DMS53 treated with DMSO at 0.1 percent for 48 hours (cell line): ENCODE results near the gene AFAP1.

Source experiments
- DNase-seq: peaks from one replicate; lab custom pipeline; 2025; ENCODE audit not compliant: unreplicated experiment; lab: John Stamatoyannopoulos, UW

The AFAP1 gene

GRCh38 chr4:7761720-7762119 lies 177.9 kb downstream of the AFAP1 start:
- DNase-seq: no peak

- DNase-seq: no peak
Measured at GRCh38 chr4:7761312-7761711, 178.3 kb downstream of the AFAP1 start.

DNA sequence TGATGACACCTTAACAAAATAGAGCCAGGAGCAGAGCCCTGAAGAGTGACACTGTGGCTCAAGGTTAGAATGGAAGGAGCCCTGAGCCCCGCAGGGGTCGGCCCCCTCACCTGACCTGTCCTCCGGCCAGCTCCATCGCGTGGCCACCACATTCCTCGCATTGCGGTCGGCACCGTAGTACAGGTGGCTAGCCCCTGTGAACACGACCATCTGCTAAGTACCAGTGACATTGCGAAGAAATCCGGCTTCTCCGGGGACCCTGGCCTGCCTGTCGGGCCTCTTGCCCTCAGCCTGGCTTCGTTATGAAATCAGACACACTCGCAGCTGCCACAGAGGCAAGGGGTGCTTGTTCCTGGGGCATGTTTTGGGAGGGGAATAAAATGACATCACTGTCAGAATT lies 179.0 kb downstream of the AFAP1 start:
- no peak for DNase-seq

GRCh38 chr4:7760228-7760627 lies 179.4 kb downstream of the AFAP1 start:
- no peak for DNase-seq

GRCh38 chr4:7759635-7760034 lies 180.0 kb downstream of the AFAP1 start:
- DNase-seq: no peak

DNA sequence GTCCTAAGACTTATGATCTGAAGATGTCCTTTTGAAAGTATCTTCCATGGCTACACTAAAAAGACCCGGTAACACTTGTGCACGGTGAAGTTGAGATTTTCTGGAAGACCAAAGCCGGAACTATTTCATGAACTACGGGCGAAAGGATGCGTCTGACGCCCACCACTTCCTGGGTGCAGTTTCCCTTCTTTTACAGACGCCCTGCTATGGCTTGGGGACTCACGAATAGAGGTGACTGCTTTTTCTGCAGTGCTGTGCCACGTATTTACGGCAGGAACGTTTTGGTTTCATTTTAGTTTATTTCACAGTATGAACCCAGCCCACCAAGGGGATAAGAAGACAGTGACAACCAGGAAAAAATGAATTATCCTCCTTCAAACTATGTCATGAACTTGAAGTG lies 180.4 kb downstream of the AFAP1 start:
- DNase-seq: no peak

GRCh38 chr4:7758476-7758875 lies 181.2 kb downstream of the AFAP1 start:
- DNase-seq: no peak

DNA sequence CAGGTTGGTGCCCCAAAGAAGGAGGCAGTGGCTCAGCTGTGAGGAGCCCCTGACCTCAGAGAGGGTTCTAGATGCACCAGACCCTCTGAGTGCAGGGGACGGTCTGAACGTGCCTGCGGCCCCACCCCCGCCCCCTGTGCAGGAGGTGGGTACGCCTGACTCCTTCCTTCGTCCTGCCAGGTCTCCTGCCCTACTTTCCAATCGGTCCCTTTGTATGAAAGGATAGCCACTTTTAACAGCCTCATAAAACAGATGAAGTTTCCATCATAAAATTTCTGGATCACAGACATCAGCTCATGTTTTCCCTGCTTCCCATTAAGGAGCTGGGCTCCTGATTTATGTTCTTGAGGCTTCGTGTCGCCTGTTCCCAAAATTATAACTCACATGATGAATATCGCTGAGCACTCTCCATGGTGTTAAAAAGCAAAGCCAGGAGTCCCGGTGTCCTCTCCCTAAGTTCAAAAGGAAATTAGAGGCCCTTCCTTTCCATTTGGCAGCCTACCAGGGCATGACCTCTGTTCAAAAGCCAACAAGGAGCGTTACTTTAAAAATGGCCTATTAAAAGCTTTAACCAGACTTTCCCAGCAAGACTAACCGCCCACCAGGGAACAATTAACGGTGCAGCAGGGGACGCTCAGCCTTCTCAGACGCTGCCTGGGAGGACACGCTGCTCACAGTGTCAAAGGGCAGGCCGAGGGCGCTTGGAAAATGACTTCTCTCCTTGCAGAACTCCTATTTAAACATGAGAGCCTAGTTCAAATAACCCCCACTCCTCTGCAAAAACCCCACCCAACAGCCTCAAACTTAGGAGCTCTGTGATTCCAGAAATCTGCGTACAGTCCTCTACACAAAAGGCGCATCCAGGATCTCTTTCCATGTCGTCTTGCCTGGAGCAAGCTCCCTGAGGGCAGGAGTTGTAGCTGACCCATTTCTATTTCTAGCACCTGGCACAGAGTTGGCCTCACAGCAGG lies 181.9 kb downstream of the AFAP1 start:
- DNase-seq: no peak

GRCh38 chr4:7756561-7757355 lies 182.9 kb downstream of the AFAP1 start:
- no peak for DNase-seq

- no peak for DNase-seq
Measured at GRCh38 chr4:7756071-7756470, 183.6 kb downstream of the AFAP1 start.

DNA sequence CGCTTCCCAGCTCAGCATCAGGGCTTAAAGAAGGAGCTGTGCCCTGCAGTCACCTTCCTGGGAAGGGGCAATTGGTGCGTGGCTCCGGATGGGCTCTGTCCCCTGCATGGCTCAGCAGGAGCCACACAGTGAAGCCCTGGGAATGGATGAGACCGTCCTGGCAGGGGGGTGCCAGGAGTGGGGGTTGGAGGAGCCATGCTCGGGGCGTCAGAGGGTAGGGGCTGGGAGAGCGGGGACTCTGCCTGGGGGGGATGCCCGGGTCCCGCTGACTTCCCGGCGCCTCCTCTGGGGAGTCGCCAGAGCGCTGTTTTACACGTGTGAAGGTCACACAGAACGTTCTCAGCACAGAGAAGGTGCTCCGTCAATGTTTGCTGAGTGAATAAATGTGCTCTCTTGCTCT lies 184.1 kb downstream of the AFAP1 start:
- no peak for DNase-seq

GRCh38 chr4:7754565-7755262 lies 184.9 kb downstream of the AFAP1 start:
- DNase-seq: no peak

DNA sequence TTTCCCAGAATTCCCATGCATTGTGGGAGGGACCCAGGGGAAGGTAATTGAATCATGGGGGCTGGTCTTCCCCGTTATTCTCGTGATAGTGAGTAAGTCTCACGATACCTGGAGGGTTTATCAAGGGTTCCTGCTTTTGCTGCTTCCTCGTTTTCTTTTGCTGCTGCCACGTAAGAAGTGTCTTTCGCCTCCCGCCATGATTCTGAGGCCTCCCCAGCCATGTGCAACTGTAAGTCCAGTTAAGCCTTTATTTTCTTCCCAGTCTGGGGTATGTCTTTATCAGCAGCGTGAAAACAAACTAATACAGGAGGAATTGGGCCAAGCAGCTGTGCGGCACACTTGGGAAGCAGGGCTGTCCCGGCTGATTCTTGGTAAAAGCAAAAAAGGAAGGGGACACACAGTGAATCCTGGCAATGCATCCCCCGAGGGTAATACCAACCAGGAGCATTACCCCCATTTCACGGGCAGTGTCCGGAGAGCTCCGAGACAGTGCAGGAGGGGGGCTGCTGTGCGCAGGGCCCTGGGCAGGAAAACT lies 185.7 kb downstream of the AFAP1 start:
- peak; percentile 34 for DNase-seq

- DNase-seq: no peak
Measured at GRCh38 chr4:7753271-7753670, 186.4 kb downstream of the AFAP1 start.

DNA sequence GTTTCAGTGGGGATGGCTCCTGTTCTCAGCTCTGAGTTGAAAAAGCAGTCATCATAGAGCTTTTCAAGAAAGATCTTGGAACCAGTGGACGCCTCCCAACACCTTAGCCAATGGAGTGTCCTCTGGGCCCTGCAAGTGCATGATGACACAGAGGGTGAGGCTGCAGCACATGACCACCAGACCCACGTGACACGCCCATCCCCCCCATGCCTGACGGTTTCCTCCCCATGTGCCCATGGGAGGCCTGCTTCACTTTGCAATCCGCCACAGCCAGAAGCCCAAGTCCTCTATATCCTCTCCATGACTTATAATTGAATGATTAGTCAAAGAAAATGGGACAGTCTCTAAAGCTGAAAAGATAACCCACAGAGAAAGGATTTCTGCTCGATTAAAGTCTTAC lies 187.0 kb downstream of the AFAP1 start:
- DNase-seq: no peak

DNA sequence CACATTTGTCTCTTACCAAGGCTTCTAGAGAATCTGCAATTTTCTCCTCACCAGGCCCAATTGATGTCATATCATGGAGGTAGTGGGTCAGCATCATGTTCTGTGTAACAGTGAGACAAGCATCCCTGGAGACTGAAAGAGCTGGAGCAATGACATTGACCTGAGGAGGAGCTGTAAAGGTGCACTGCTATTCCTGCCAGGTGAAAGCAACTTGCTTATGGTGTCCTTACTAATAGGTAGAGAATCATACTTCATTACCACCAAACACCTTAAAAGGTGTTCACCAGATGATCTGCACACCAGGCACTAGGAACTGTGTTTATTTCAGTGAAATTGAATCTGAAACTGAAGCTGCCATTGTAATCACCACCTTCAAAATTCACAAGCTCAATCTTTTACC lies 188.7 kb downstream of the AFAP1 start:
- no peak for DNase-seq

DNA sequence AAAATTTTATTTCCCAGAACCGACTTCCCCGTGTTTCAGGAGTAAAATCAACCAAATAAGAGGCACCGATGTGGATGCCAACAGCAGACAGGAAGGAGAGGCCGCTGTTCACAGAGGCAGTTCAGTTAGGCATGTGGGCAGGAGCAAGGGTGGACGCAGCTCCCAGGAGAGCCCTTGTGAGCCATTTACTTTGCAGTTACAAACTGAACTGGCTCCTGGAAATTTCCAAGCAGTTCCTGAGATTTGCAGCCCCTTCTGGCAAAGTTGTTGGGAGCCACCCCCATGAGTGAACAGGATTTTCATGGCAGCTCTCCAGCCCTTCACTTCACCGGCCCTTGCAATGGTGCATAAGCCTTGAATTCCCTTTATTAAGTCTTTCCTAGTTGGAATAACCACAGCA lies 189.1 kb downstream of the AFAP1 start:
- DNase-seq: no peak

DNA sequence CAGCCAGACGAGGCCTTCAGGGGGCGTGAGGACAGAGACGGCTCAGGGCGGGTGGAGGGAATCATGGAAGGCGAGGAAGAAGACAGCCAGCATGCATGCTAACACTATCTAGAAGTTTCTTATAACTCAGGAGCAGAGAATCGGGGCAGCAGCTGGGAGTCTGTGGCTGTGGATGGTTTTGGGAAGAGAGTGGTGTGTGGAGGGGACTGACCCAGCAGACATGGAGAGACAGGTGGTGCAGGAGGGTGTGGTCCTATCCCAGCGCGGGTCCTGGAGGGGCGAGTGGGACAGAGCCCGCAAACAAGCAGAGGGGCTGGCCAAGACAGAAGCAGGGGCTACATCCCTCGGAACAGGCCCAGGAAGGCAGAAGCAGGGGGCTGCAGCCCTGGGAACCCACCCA lies 192.1 kb downstream of the AFAP1 start:
- no peak for DNase-seq

DNA sequence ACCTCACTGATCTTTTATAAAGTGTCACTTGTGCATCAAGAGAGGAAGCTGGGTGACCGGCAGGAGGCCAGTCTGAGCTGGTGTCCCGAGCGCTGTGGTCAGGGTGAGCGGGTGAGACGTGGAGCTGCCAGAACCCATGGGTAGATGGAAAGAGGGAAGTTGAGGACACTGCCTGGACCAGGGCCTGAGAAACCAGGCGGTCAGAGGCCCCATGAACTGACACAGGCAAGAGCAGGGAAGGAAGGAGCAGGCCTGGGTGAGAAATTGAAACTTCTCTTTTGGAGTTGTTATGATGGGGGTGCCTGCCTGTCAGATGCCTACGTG lies 192.6 kb downstream of the AFAP1 start:
- no peak for DNase-seq

DNA sequence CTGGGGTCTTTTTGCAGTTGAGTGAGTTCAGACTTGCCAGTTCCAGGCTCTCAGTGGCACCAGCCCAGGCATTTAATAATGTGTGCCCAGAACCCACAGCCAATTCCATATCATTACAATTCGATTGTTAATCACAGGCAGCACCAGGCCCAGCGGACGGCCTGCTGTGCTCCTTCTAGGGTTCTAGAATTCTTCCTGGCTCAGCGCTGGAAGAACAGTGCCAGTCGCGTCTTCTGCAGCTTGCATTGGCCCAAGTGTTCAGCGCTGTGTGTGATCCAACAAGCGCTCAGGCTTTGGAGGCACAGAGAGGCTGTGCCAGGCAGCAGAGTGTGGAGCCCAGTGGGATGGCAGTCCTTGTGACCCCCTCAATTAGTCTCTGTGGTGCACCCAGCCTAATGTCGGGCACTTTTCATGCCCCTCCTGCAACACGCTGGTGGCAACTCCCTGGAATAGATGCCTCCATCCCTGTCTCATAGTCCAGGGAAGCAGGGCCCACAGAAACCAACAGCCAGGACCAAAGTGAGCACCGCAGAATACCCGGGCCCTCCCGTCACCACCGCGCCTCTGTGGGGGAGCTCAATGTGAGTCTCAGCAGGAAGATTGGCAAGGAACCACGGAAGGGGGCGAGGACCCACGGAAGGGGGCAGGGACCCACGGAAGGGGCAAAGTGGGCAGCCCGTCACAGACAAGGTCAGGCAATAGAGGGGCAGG lies 193.2 kb downstream of the AFAP1 start:
- DNase-seq: no peak
